Esophagus squamous epithelium (tissue), 5 donors: ENCODE data around the gene LMAN1L. TPM values are rescaled to one million over a fixed set of nuclear protein-coding genes. Genes with fewer than 3 reads are reported as not detected.

ENCODE experiments used
- DNase-seq: peaks from one replicate; lab custom pipeline; 2025; lab: John Stamatoyannopoulos, UW
- H3K27ac ChIP-seq, 4 donors: fragments of 200-600 bp; sonication (generic); one replicate each; pipeline ENCODE4 v1.5.1; 2016 to 2019; ENCODE audit warnings: mild to moderate bottlenecking in 1 of 4
- H3K27me3 ChIP-seq, 4 donors: fragments of 200-600 bp; sonication (generic); 1 replicate in 3 of 4; 2 replicates in 1 of 4; pipeline versions ENCODE4 v1.5.1 to v1.6.0; 2017 to 2021; ENCODE audit warnings: antibody characterized with exemption in 1 of 4
- H3K36me3 ChIP-seq, 3 donors: fragments of 200-600 bp; sonication (generic); one replicate each; pipeline ENCODE4 v1.5.1; 2016 to 2019
- H3K4me1 ChIP-seq, 3 donors: fragments of 200-600 bp; sonication (generic); one replicate each; pipeline ENCODE4 v1.5.1; 2017 to 2019
- H3K4me3 ChIP-seq, 4 donors: fragments of 200-600 bp; sonication (generic); 1 replicate in 3 of 4; 2 replicates in 1 of 4; pipeline ENCODE4 v1.5.1; 2016 to 2019; ENCODE audit warnings: mild to moderate bottlenecking in 2 of 4, moderate library complexity in 1 of 4
- H3K9me3 ChIP-seq, 3 donors: fragments of 200-600 bp; sonication (generic); one replicate each; pipeline ENCODE4 v1.5.1; 2016 to 2019
- POLR2A ChIP-seq, 4 donors: fragments of 450-650 bp; IDR thresholded peaks; one replicate each; pipeline ENCODE4 v1.6.1; 2017; ENCODE audit warnings: antibody characterized with exemption in 4 of 4, mild to moderate bottlenecking in 4 of 4, moderate library complexity in 3 of 4
- WGBS, 2 donors: methylation state at CpG; one replicate each; pipeline ENCODE4 v1.1.5; 2018; 5-methylcytosine and 5-hydroxymethylcytosine counted together
- intact Hi-C: fragments of 100-400 bp; cut with DNase I; formaldehyde crosslinking; loops from one replicate; pipeline ENCODE4 v1.15.0; 2022
- total RNA-seq, 4 donors: library from RNA; depleted of rRNA; stranded (reverse); fragments of >200 nt; gene quantifications; one replicate each; pipeline ENCODE4 v1.1.0, GENCODE V29; 2016
- TF ChIP-seq, protein P1 (sequence below), 6 experiments: fragments of 450-650 bp in 4 of 6; fragments of 200-600 bp in 2 of 6; sonication (generic) in 2 of 6; IDR thresholded peaks; one replicate each; pipeline ENCODE4 v1.5.1; 2016 to 2019; ENCODE audit warnings: antibody characterized with exemption in 6 of 6, mild to moderate bottlenecking in 4 of 6, moderate library complexity in 4 of 6
- donor health status: DM: yes; HTN: yes; CAD: no.

Gene LMAN1L
- total RNA-seq, 4 donors from 2014 or later = 0.18 TPM; not detected in 3

DNA sequence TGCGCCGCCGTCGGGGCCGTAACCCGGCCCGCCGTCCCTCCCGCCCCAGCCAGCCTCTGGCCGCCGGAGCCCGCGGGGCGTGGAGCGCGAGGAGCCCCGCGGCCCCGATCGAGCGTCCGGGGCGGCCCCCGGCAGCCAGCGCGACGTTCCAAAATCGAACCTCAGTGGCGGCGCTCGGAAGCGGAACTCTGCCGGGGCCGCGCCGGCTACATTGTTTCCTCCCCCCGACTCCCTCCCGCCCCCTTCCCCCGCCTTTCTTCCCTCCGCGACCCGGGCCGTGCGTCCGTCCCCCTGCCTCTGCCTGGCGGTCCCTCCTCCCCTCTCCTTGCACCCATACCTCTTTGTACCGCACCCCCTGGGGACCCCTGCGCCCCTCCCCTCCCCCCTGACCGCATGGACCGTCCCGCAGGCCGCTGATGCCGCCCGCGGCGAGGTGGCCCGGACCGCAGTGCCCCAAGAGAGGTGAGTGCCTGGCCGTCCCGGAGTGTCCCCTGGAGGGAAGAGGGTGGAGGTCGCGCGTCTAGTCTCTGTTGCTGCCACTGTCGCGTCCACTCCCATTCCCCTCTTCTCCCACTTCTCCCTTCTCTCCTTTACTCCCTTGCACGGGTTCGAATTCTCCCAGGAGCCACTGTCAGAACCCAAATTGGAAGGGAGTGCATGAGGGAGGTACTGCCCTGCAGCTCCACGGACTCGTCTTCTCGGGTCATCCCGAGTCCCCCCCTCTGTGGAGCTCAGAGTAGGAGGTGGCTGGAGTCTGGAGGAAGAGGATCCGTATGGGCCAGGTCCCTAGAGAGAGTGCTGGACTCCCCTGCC, 30.2 kb upstream of the LMAN1L start:
- H3K36me3 ChIP-seq = no peaks in the 10 kb centered on the region
- 0% methylated on average over 14 to 24 of the region's 72 CpGs for WGBS, 2 donors
- H3K27ac ChIP-seq = peak overlapping the region; percentile 95 to 99 (median 96)
- intact Hi-C loops = no loop called here
- peaks cover 57 to 92% (median 77%) of the 10 kb centered on the region in 3 donors for H3K4me1 ChIP-seq
- H3K9me3 ChIP-seq = no peaks in the 10 kb centered on the region
- no peaks in the 10 kb centered on the region for H3K27me3 ChIP-seq
- H3K4me3 ChIP-seq = peak overlapping the region; percentile 79 to 96 (median 82)
- TF ChIP-seq, protein P1, sequence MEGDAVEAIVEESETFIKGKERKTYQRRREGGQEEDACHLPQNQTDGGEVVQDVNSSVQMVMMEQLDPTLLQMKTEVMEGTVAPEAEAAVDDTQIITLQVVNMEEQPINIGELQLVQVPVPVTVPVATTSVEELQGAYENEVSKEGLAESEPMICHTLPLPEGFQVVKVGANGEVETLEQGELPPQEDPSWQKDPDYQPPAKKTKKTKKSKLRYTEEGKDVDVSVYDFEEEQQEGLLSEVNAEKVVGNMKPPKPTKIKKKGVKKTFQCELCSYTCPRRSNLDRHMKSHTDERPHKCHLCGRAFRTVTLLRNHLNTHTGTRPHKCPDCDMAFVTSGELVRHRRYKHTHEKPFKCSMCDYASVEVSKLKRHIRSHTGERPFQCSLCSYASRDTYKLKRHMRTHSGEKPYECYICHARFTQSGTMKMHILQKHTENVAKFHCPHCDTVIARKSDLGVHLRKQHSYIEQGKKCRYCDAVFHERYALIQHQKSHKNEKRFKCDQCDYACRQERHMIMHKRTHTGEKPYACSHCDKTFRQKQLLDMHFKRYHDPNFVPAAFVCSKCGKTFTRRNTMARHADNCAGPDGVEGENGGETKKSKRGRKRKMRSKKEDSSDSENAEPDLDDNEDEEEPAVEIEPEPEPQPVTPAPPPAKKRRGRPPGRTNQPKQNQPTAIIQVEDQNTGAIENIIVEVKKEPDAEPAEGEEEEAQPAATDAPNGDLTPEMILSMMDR (IDR thresholded peaks at IDR 0.05) = no peak
- no peak for TF ChIP-seq POLR2A (IDR thresholded peaks at IDR 0.05)
- DNase-seq = no peak

DNA sequence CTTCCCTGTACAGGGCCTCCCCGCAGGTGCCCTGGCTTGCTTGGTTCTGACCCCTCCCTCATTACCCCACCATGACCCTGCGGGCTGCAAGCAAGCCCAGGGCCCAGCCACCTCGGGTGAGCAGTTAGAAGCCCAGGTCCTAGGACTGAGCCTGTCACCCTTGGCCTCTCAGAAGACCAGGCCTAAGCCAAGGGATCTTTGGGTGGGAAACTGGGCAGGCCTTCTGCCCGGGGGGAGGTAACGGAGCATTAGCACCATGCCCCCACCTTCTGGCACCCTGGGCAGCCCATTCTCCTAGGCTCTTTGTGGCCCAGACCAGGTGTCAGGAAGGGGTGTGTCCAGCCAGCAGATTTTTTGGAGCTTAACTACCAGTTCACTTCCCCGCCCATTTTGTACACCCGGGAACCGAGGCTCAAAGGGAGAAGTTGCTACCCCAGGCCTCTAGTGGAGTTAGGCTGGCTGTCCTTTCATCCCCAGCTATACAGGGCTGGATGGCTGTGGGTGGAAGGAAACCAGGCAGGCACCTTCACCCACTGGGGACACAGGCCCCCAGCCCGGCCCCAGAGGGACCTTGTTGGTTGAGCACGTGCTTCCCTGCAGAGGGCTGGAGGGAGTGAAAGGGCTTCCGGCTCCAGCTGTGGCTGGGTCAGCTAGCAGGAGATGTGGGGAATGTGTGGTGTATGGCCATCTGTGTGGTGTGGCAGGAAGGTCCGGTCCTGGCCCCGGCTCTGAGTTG, 29.4 kb upstream of the LMAN1L start:
- 7% methylated on average over 3 of the region's 13 CpGs for WGBS, 2 donors
- H3K27me3 ChIP-seq = no peaks in the 10 kb centered on the region
- H3K4me1 ChIP-seq = peaks cover 58 to 92% (median 77%) of the 10 kb centered on the region in 3 donors
- peak overlapping the region; percentile 95 to 99 (median 96) for H3K27ac ChIP-seq
- DNase-seq = no peak
- intact Hi-C loops = no loop called here
- H3K9me3 ChIP-seq = no peaks in the 10 kb centered on the region
- peak overlapping the region; percentile 79 to 96 (median 82) for H3K4me3 ChIP-seq
- no peaks in the 10 kb centered on the region for H3K36me3 ChIP-seq
- TF ChIP-seq, protein P1 (IDR thresholded peaks at IDR 0.05) = no peak
- peak in 2 of 4 donors; percentile 19 to 31 for TF ChIP-seq POLR2A (IDR thresholded peaks at IDR 0.05)

DNA sequence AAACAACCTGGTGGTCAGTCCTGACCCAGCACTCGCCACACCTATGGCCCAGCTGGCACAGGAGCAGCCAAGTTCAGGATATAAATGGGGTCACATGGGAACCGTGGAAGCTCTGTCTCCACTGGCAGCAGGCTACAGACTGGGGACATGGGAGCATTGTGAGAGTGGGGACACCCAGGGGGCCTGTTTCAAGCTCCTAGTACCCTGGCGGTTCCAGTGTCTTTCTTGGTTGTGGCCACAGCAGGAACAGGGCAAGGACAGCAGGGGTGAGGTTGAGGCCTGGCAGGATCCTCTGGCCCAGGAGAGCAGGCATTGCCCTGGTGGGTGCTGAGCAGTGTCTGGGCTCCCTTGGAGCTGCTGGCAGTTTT, 28.8 kb upstream of the LMAN1L start:
- H3K36me3 ChIP-seq = no peaks in the 10 kb centered on the region
- H3K27ac ChIP-seq = peak overlapping the region; percentile 95 to 99 (median 96)
- no peaks in the 10 kb centered on the region for H3K27me3 ChIP-seq
- H3K4me1 ChIP-seq = peaks cover 64 to 92% (median 81%) of the 10 kb centered on the region in 3 donors
- no peak for DNase-seq
- peak overlapping the region; percentile 79 to 96 (median 82) for H3K4me3 ChIP-seq
- H3K9me3 ChIP-seq = no peaks in the 10 kb centered on the region
- no peak for TF ChIP-seq POLR2A (IDR thresholded peaks at IDR 0.05)
- TF ChIP-seq, protein P1 (IDR thresholded peaks at IDR 0.05) = no peak
- 23% methylated on average over 3 of the region's 3 CpGs; no CpG with 5 or more reads in 1 of the 2 donors for WGBS, 2 donors
- intact Hi-C loops = no loop called here

DNA sequence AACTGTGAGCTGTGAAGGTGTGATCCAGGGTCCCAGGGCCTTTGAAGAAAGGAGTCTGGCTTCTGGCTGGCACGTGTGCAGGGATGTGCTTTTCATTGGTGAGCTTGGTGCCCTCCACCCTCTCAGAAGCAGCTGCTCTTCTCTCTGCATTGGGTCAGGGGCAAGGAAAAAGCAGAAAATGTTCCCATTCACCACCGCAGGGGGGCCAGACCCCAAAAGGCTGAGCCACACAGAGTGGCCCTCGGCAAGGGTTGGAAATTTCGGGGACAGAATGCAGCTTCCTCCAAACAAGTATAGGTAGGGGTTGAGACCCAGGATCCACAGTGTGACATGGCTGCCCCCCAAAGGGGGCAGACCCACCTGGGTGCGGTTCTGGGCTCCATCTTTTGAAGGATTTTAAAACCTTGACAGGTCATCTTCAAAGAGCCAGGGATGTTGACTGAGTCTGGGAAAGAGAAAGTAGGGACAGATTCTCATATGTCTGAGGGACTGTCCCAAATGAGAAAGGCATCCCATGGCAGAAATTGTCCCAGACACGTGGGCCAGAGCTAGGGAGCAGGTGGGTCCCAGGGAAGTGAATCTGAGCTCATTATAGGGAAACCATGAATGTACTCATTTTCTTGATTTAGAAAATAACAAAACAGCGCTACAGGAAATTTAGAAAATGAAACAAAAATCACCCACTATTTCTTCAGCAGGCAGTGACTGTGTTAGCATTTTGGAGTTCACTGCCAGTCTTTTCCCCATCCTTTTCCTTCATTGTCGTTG, 28.0 kb upstream of the LMAN1L start:
- H3K9me3 ChIP-seq = no peaks in the 10 kb centered on the region
- intact Hi-C loops = no loop called here

More for the DNA sequence above, 28.0 kb upstream of the LMAN1L start:
- TF ChIP-seq, protein P1 (IDR thresholded peaks at IDR 0.05) = no peak
- no peak for TF ChIP-seq POLR2A (IDR thresholded peaks at IDR 0.05)
- Histone ChIP-seq H3K27ac (peak overlapping the region; percentile 89 to 99 (median 96)), H3K4me1 (peaks cover 72 to 92% (median 86%) of the 10 kb centered on the region in 3 donors), H3K27me3 (no peaks in the 10 kb centered on the region), H3K4me3 (peak overlapping the region in 3 of 4 donors; percentile 79 to 96 (median 84)), H3K36me3 (no peaks in the 10 kb centered on the region)
- DNase-seq = no peak
- WGBS, 2 donors = 54 to 57% methylated on average over 5 to 6 of the region's 8 CpGs
